Measurements from ENCODE around the gene RAB11FIP5.

DNA sequence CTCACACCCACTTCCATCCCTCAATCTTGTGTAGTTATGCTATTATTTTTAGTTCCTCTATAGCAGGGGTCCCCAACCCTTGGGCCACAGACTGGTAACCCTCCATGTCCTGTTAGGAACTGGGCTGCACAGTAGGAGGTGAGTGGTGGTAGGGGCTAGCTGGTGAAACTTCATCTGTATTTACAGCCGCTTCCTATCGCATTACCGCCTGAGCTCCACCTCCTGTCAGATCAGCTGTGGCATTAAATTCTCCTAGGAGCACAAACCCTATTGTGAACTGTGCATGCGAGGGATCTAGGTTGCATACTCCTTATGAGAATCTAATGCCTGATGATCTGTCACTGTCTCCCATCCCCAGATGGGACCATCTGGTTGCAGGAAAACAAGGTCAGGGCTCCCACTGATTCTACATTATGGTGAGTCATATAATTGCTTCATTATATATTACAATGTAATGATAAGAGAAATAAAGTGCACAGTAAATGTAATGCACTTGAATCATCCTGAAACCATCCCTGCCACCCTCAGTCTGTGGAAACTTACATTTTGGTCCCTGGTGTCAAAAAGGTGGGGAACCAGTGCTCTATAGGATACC, 1.6 kb upstream of the RAB11FIP5 start:
- TF ChIP-seq POLR2AphosphoS5 (IDR thresholded peaks at IDR 0.05; ENCODE audit: low read depth, low read length) (no peak), TAF1 (IDR thresholded peaks at IDR 0.05; ENCODE audit: borderline replicate concordance, insufficient read depth, low read length) (no peak), FOXP2 (optimal IDR thresholded peaks at IDR 0.05; ENCODE audit: borderline replicate concordance, extremely low read depth, extremely low read length, insufficient read depth) (no peak), SIN3A (IDR thresholded peaks at IDR 0.05; ENCODE audit: borderline replicate concordance, insufficient read depth, low read length) (no peak)
- TF ChIP-seq, protein P1, sequence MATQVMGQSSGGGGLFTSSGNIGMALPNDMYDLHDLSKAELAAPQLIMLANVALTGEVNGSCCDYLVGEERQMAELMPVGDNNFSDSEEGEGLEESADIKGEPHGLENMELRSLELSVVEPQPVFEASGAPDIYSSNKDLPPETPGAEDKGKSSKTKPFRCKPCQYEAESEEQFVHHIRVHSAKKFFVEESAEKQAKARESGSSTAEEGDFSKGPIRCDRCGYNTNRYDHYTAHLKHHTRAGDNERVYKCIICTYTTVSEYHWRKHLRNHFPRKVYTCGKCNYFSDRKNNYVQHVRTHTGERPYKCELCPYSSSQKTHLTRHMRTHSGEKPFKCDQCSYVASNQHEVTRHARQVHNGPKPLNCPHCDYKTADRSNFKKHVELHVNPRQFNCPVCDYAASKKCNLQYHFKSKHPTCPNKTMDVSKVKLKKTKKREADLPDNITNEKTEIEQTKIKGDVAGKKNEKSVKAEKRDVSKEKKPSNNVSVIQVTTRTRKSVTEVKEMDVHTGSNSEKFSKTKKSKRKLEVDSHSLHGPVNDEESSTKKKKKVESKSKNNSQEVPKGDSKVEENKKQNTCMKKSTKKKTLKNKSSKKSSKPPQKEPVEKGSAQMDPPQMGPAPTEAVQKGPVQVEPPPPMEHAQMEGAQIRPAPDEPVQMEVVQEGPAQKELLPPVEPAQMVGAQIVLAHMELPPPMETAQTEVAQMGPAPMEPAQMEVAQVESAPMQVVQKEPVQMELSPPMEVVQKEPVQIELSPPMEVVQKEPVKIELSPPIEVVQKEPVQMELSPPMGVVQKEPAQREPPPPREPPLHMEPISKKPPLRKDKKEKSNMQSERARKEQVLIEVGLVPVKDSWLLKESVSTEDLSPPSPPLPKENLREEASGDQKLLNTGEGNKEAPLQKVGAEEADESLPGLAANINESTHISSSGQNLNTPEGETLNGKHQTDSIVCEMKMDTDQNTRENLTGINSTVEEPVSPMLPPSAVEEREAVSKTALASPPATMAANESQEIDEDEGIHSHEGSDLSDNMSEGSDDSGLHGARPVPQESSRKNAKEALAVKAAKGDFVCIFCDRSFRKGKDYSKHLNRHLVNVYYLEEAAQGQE (IDR thresholded peaks at IDR 0.05; ENCODE audit: insufficient read depth in 1 of 2, low read depth in 2 of 2, low read length in 2 of 2): no peak
